Activated naive CD4-positive, alpha-beta T cell treated with anti-CD3 and anti-CD28 coated beads, Interleukin-2, amount 50 U/mL, for 72 hours (primary cell): ENCODE results near the gene CPLX3. TPM values are rescaled to one million over a fixed set of nuclear protein-coding genes. Genes with fewer than 3 reads are reported as not detected.

Source experiments
- ATAC-seq, 2 donors: fragments of 150-1000 bp; cut with Tn5 transposase; 2 replicates each; pipeline ENCODE4 v1.10.0; 2021; ENCODE audit warnings: mild to moderate bottlenecking in 2 of 2, moderate library complexity in 2 of 2
- DNase-seq, 2 donors: peaks; one replicate each; pipeline ENCODE4 v3.0.0; 2021 to 2022; ENCODE audit warnings: low spot score in 2 of 2
- H3K27ac Mint-ChIP-seq, 2 donors: one replicate each; pipeline ENCODE4 v1.8.0; 2022; ENCODE audit warnings: mild to moderate bottlenecking in 2 of 2, mixed read lengths in 2 of 2
- H3K36me3 Mint-ChIP-seq, 2 donors: one replicate each; pipeline ENCODE4 v1.8.0; 2022; ENCODE audit warnings: mixed read lengths in 2 of 2
- H3K9me3 Mint-ChIP-seq, 2 donors: one replicate each; pipeline ENCODE4 v1.8.0; 2022; ENCODE audit warnings: mixed read lengths in 2 of 2
- total RNA-seq, 2 donors: library from RNA; stranded (reverse); gene quantifications; one replicate each; pipeline ENCODE4 v1.2.3, GENCODE V29; 2022

The CPLX3 gene
- total RNA-seq, 2 donors from 2014 or later, result 0.25 TPM; not detected in 1

- Mint-ChIP-seq H3K9me3 (no peaks in the 10 kb centered on the region), H3K36me3 (peaks cover 0 to 5% of the 10 kb centered on the region in 2 donors), H3K27ac (peak overlapping the region in 1 of 2 donors; percentile 49)
- DNase-seq, result no peak
- ATAC-seq, result no peak
Measured at GRCh38 chr15:74831813-74832495, 5.5 kb downstream of the CPLX3 start.

GRCh38 chr15:74832826-74833225 lies 6.4 kb downstream of the CPLX3 start:
- H3K27ac Mint-ChIP-seq, result peak overlapping the region in 1 of 2 donors; percentile 11
- peaks cover 0 to 5% of the 10 kb centered on the region in 2 donors for H3K36me3 Mint-ChIP-seq
- DNase-seq (no peak), ATAC-seq (no peak)
- H3K9me3 Mint-ChIP-seq, result no peaks in the 10 kb centered on the region

GRCh38 chr15:74833376-74834107 lies 7.1 kb downstream of the CPLX3 start:
- Mint-ChIP-seq H3K9me3 (no peaks in the 10 kb centered on the region), H3K36me3 (peaks cover 0 to 5% of the 10 kb centered on the region in 2 donors), H3K27ac (peak overlapping the region in 1 of 2 donors; percentile 36)
- ATAC-seq (no peak), DNase-seq (no peak)

GRCh38 chr15:74835312-74835823 lies 8.9 kb downstream of the CPLX3 start:
- DNase-seq, result peak in 1 of 2 donors; percentile 70
- peak; percentile 55 to 62 for ATAC-seq
- H3K27ac Mint-ChIP-seq, result peak overlapping the region in 1 of 2 donors; percentile 32
- no peaks in the 10 kb centered on the region for H3K9me3 Mint-ChIP-seq
- peaks cover 0 to 5% of the 10 kb centered on the region in 2 donors for H3K36me3 Mint-ChIP-seq

- Mint-ChIP-seq H3K36me3 (peaks cover 0 to 5% of the 10 kb centered on the region in 2 donors), H3K9me3 (no peaks in the 10 kb centered on the region), H3K27ac (peak overlapping the region in 1 of 2 donors; percentile 50)
- no peak for DNase-seq
- ATAC-seq, result no peak
Measured at GRCh38 chr15:74836846-74837245, 10.4 kb downstream of the CPLX3 start.

GRCh38 chr15:74837482-74838136 lies 11.2 kb downstream of the CPLX3 start:
- ATAC-seq, result no peak
- Mint-ChIP-seq H3K36me3 (peaks cover 0 to 5% of the 10 kb centered on the region in 2 donors), H3K27ac (no peak overlapping the region), H3K9me3 (no peaks in the 10 kb centered on the region)
- DNase-seq, result no peak

GRCh38 chr15:74838137-74838516 lies 11.7 kb downstream of the CPLX3 start:
- H3K9me3 Mint-ChIP-seq, result no peaks in the 10 kb centered on the region
- ATAC-seq (no peak), DNase-seq (no peak)
- H3K27ac Mint-ChIP-seq, result no peak overlapping the region
- peaks cover 0 to 5% of the 10 kb centered on the region in 2 donors for H3K36me3 Mint-ChIP-seq

- Mint-ChIP-seq H3K9me3 (no peaks in the 10 kb centered on the region), H3K36me3 (peaks cover 0 to 5% of the 10 kb centered on the region in 2 donors), H3K27ac (peak overlapping the region in 1 of 2 donors; percentile 72)
- no peak for DNase-seq
- ATAC-seq, result no peak
Measured at GRCh38 chr15:74838746-74839525, 12.5 kb downstream of the CPLX3 start.

GRCh38 chr15:74839526-74840395 lies 13.3 kb downstream of the CPLX3 start:
- no peak for DNase-seq
- no peaks in the 10 kb centered on the region for H3K9me3 Mint-ChIP-seq
- H3K36me3 Mint-ChIP-seq, result peaks cover 0 to 5% of the 10 kb centered on the region in 2 donors
- no peak for ATAC-seq
- peak overlapping the region in 1 of 2 donors; percentile 1 for H3K27ac Mint-ChIP-seq

GRCh38 chr15:74840851-74841775 lies 14.7 kb downstream of the CPLX3 start:
- Mint-ChIP-seq H3K27ac (peak overlapping the region; percentile 1 to 70), H3K9me3 (no peaks in the 10 kb centered on the region), H3K36me3 (no peaks in the 10 kb centered on the region)
- no peak for DNase-seq
- ATAC-seq, result no peak

- peak overlapping the region; percentile 70 to 87 for H3K27ac Mint-ChIP-seq
- H3K36me3 Mint-ChIP-seq, result no peaks in the 10 kb centered on the region
- no peak for DNase-seq
- no peaks in the 10 kb centered on the region for H3K9me3 Mint-ChIP-seq
- ATAC-seq, result no peak
Measured at GRCh38 chr15:74841891-74842373, 15.5 kb downstream of the CPLX3 start.

- H3K27ac Mint-ChIP-seq, result peak within 1 kb of the TSS; percentile 87 to 94
- peak; percentile 93 to 97 for DNase-seq
- H3K36me3 Mint-ChIP-seq, result peaks cover 0 to 5% of the 10 kb centered on the region in 2 donors
- ATAC-seq, result peak; percentile 84 to 90
- no peaks in the 10 kb centered on the region for H3K9me3 Mint-ChIP-seq
Measured at GRCh38 chr15:74842581-74843444, 16.4 kb downstream of the CPLX3 start, which contains the start of gene ULK3. ULK3 (minus strand) TSS chr15:74843156; CDS start chr15:74843105, 51 bp downstream.

- peak overlapping the region; percentile 87 to 94 for H3K27ac Mint-ChIP-seq
- ATAC-seq, result no peak
- no peak for DNase-seq
- peaks cover 0 to 12% of the 10 kb centered on the region in 2 donors for H3K36me3 Mint-ChIP-seq
- H3K9me3 Mint-ChIP-seq, result no peaks in the 10 kb centered on the region
Measured at GRCh38 chr15:74843445-74843828, 17.0 kb downstream of the CPLX3 start.
